ENCODE measurements around the gene ING3. TPM values are rescaled to one million over a fixed set of nuclear protein-coding genes. Genes with fewer than 3 reads are reported as not detected.
A peak's percentile ranks its signal among the peaks of the same experiment; 100 is the strongest.
"Not testable (repeated sequence)": the region's sequence is repeated elsewhere in the genome, so short reads cannot be mapped to it uniquely, and the experiment has no call there.

Gene ING3
- total RNA-seq, 6 experiments from 2014 or later = 9.8 to 15.0 (median 12.7) TPM

DNA sequence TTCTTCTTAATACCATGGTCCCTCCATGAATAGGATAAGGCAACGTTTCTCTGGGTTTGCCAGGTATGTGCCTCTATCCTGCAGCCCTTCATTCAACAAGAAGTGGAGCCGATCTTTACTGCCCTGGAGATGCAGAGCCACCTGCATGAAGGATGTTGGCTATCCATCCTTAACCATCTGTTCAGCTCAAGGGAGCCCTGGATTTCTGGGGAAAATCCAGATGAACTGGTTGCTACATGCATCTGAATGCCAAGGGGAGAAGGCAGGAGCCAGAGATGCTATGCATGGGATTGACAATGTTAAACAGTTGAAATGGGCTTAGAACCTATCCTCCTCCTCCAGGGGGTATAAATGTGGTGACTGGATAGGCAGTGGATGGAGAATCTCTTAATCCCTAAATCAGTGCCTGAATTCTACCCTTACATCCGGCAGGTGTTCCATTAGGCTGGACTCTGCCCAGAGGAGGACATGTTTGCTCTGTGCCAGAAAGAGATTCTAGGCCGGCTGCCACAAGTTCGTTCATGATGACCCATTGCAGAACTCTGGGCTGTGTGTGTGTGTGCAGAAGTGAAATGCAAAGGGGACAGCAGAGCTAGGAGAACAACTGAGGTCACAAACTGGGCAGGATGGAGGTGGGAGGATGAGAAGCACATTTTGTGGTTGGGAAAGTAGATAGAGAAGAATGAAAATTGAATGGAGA, 53.6 kb downstream of the ING3 start:
- no peak overlapping the region for H3K4me3 Mint-ChIP-seq
- H3K27ac Mint-ChIP-seq = no peak overlapping the region
- DNase-seq = no peak
- no peaks in the 10 kb centered on the region for H3K27me3 Mint-ChIP-seq (ENCODE audit: insufficient read depth)
- TF ChIP-seq CTCF (IDR thresholded peaks at IDR 0.05) = no peak
- peaks cover 37% of the 10 kb centered on the region for H3K36me3 Mint-ChIP-seq (ENCODE audit: low read depth)
- H3K9me3 Mint-ChIP-seq = peaks cover 4% of the 10 kb centered on the region; the same call in 1 of the 2 replicates
- peaks cover 82% of the 10 kb centered on the region for H3K4me1 Mint-ChIP-seq (ENCODE audit: low read depth)

- H3K27ac Mint-ChIP-seq; H3K27me3 Mint-ChIP-seq (ENCODE audit: insufficient read depth): not testable (repeated sequence)
Observed at GRCh38 chr7:121005058-121005457, 54.5 kb downstream of the ING3 start.

DNA sequence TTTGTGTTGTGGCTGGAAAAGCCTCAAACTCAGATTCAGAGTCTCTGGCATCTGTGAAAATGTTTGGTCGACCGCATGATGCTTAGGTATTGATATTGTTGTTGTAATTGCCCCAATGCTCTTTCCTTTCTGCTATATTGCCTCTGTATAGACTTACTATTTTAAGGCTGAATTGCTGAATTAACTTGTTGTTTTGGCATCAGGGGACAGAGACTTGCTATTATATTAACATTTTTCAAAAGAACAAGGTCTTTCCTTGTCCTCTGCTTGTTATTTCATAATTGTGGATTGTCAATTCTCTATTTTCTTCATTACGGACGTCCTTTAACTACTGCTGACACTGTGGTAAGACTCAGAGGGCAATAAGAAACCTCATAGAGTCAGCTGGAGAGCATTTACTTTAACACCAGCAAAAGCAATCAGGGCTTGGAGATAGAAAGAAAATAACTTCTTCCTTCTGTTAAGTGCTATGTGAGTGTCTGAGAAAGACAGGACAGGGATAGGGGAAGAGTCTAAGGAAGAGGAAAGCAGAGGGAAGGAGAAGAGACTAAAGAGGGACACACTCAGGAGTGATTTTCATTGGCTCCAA, 55.5 kb downstream of the ING3 start:
- H3K27me3 Mint-ChIP-seq (ENCODE audit: insufficient read depth) = no peaks in the 10 kb centered on the region
- no peak overlapping the region for H3K4me3 Mint-ChIP-seq
- H3K27ac Mint-ChIP-seq = peak overlapping the region; percentile 64
- peaks cover 4% of the 10 kb centered on the region; the same call in 1 of the 2 replicates for H3K9me3 Mint-ChIP-seq
- H3K4me1 Mint-ChIP-seq (ENCODE audit: low read depth) = peaks cover 62% of the 10 kb centered on the region
- no peak for DNase-seq
- no peak for TF ChIP-seq CTCF (IDR thresholded peaks at IDR 0.05)
- peaks cover 24% of the 10 kb centered on the region for H3K36me3 Mint-ChIP-seq (ENCODE audit: low read depth)

More at GRCh38 chr7:121005058-121005457, 54.5 kb downstream of the ING3 start:
- H3K4me1 Mint-ChIP-seq (ENCODE audit: low read depth) = peaks cover 72% of the 10 kb centered on the region
- peaks cover 34% of the 10 kb centered on the region for H3K36me3 Mint-ChIP-seq (ENCODE audit: low read depth)
- DNase-seq, H3K4me3 Mint-ChIP-seq, H3K9me3 Mint-ChIP-seq: not testable (repeated sequence)

GRCh38 chr7:121006711-121007315, 56.2 kb downstream of the ING3 start:
- H3K4me1 Mint-ChIP-seq (ENCODE audit: low read depth) = peaks cover 55% of the 10 kb centered on the region
- no peak for DNase-seq
- H3K4me3 Mint-ChIP-seq = no peak overlapping the region
- no peaks in the 10 kb centered on the region for H3K27me3 Mint-ChIP-seq (ENCODE audit: insufficient read depth)
- H3K36me3 Mint-ChIP-seq (ENCODE audit: low read depth) = peaks cover 18% of the 10 kb centered on the region
- no peak for TF ChIP-seq CTCF (IDR thresholded peaks at IDR 0.05)
- H3K27ac Mint-ChIP-seq = peak overlapping the region; percentile 64
- peaks cover 4% of the 10 kb centered on the region; the same call in 1 of the 2 replicates for H3K9me3 Mint-ChIP-seq

DNA sequence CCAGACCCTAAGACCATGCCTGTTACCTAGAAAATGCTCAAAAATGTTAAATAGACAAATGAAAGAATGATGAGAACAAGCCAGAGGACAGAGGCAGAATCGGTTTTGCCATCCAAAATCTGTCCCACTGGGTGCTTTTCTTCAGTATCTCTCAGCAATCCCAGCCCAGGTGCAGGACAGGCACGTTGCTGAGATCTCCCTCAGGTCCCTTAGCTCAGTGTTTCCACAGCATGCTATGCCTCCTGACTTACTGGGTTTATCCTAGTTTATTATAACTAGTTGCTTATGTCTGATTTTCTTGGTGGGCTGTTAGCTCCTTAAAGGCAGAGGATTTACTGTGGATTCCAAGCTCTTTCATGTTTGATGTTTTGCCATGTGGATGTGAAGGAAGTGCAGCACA, 58.2 kb downstream of the ING3 start:
- no peak overlapping the region for H3K4me3 Mint-ChIP-seq
- no peaks in the 10 kb centered on the region for H3K27me3 Mint-ChIP-seq (ENCODE audit: insufficient read depth)
- TF ChIP-seq CTCF (IDR thresholded peaks at IDR 0.05) = no peak
- H3K27ac Mint-ChIP-seq = peak overlapping the region; percentile 48; the same call in 1 of the 2 replicates
- H3K4me1 Mint-ChIP-seq (ENCODE audit: low read depth) = peaks cover 48% of the 10 kb centered on the region
- peaks cover 10% of the 10 kb centered on the region for H3K36me3 Mint-ChIP-seq (ENCODE audit: low read depth)
- no peak for DNase-seq
- H3K9me3 Mint-ChIP-seq = peaks cover 4% of the 10 kb centered on the region; the same call in 1 of the 2 replicates

DNA sequence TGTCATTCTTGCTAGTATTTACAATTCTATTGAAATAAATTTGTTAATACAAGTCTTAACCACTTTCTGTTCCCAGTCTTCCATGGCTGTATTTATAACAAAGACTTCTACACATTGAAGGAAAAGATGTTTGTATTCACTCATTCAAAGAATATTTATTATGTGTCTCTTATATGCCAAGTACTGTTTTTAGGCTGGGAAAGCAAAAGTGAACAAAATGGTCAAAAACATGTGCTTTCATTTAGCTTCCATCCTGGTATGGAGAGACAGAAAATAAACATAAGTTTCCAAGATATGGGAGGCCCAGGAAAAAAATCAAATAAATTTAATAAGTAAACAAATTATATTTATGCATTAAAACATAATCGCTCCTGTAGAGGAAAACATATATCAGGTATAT, 60.8 kb downstream of the ING3 start:
- Mint-ChIP-seq H3K27ac (no peak overlapping the region), H3K36me3 (ENCODE audit: low read depth) (peaks cover 14% of the 10 kb centered on the region), H3K27me3 (ENCODE audit: insufficient read depth) (no peaks in the 10 kb centered on the region), H3K4me1 (ENCODE audit: low read depth) (peaks cover 54% of the 10 kb centered on the region), H3K9me3 (no peaks in the 10 kb centered on the region), H3K4me3 (no peak overlapping the region)
- TF ChIP-seq CTCF (IDR thresholded peaks at IDR 0.05) = no peak
- DNase-seq = no peak

Measured in HFFc6 (cell line).